Measurements from ENCODE around the gene SIX3.

GRCh38 chr2:44933434-44933951 is 8.0 kb upstream of the SIX3 start:
- TF ChIP-seq, protein P1, sequence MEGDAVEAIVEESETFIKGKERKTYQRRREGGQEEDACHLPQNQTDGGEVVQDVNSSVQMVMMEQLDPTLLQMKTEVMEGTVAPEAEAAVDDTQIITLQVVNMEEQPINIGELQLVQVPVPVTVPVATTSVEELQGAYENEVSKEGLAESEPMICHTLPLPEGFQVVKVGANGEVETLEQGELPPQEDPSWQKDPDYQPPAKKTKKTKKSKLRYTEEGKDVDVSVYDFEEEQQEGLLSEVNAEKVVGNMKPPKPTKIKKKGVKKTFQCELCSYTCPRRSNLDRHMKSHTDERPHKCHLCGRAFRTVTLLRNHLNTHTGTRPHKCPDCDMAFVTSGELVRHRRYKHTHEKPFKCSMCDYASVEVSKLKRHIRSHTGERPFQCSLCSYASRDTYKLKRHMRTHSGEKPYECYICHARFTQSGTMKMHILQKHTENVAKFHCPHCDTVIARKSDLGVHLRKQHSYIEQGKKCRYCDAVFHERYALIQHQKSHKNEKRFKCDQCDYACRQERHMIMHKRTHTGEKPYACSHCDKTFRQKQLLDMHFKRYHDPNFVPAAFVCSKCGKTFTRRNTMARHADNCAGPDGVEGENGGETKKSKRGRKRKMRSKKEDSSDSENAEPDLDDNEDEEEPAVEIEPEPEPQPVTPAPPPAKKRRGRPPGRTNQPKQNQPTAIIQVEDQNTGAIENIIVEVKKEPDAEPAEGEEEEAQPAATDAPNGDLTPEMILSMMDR (IDR thresholded peaks at IDR 0.05): no peak
- TF ChIP-seq EZH2 (IDR thresholded peaks at IDR 0.05; ENCODE audit: borderline replicate concordance, insufficient read depth, low read depth, low read length, poor library complexity, severe bottlenecking): no peak

Data from B cell (primary cell).